Cardiac septum (tissue), 1 donor: Measurements from ENCODE around the gene NMRK1. TPM values are rescaled to one million over a fixed set of nuclear protein-coding genes. Genes with fewer than 3 reads are reported as not detected.

Source experiments
- DNase-seq: peaks from one replicate; pipeline ENCODE4 v3.0.0-alpha.2; 2020; ENCODE audit warnings: low spot score
- intact Hi-C: fragments of 100-400 bp; cut with DNase I; formaldehyde crosslinking; loops from one replicate; pipeline ENCODE4 v1.14.0; 2022
- long read RNA-seq: library from polyadenylated mRNA; unstranded; transcript quantifications from one replicate; pipeline ENCODE4 v2.0.0, GENCODE V29; 2021
- total RNA-seq: library from RNA; stranded (reverse); fragmentation: NEBNext Ultra II Directional; extraction: Animal tissue kit (Norgen Biotek cat#: 25700); gene quantifications from one replicate; pipeline ENCODE4 v1.2.1, GENCODE V29; 2021
- donor health status: DM: no; HTN: no; CAD: no.

Gene NMRK1
- 10.7 TPM for total RNA-seq
- long read RNA-seq, transcript NMRK1-201 (9 exons, 1,185 nt), result major isoform, 7 of 17 reads
- long read RNA-seq, partial matches to known transcripts, result 1 of 17 reads
- long read RNA-seq, other reads (novel, unspliced or antisense), result 8 of 17 reads

DNA sequence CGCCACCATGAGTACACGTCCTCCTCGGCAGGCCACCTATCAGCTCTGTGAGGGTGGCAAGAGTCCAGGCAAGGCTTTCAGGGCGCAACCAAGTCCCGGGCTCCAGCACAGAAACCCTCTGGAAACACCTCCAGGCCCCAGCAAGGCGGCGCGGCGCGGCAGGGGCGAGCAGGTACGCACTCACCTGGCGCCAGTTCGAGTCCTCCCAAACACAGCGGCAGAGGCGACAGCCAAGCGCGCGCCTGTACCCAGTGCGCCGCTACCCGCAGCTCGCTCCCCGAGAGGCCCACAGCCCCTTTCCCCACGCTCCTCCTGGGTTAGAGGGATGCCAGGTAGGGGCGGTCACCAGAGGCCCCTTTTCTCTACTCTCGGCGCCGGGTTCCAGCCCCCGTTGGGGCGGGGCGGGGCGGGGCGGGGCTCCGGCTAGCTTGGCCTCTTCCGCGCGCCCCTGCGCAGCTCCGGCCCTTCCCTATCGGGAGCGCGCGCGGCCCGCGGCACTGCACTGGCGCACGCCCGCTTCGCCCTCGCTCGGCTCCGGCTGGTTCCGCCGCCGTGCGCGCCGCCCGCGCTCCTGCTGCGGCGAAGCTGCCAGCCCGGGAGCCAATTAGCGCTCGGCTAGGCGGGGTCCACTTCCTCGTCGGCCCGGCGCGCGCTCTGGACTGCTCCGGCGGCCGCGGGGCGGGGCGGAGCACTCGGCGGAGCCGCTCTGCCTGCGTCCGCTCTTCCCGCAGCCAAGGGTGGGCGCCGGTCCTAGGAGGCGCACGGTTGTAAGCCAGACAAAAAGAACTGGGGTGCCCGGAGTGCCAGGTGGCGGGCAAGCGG is at the start of gene NMRK1, which contains the start of gene OSTF1:
NMRK1 (minus strand) TSS at position 332 of the 822 bp plus-strand sequence. CDS start 5,040 bp downstream, outside the sequence.
OSTF1 (plus strand) TSS at position 691 of the 822 bp plus-strand sequence. CDS start 179 bp downstream, outside the sequence.
- intact Hi-C loops, result loop anchor here (1.0 kb wide), 1 partner anchor 60 kb away; the partner anchor contains the start of gene CARNMT1
- peak; percentile 98 for DNase-seq

DNA sequence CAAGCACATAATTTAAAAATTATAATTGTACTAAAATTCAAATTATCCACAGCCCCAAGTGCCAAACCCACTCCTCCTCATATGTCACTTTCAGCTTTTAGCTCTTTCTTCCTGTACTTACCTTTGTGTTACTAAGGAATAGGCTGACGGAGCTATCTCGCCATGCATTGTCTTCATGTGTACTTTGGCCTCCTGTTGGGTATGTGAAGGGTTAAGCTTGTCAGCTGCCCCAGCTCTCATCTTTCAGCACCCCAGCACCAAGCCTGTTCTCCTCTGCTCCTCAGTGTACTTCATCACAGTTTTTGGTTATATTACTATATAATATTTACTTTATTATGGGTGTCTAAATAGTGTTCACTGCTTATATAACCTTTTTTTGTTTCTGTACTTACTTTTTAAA is 46.5 kb upstream of the NMRK1 start:
- no peak for DNase-seq
- intact Hi-C loops, result no loop called here

GRCh38 chr9:75133396-75133795 is 45.4 kb upstream of the NMRK1 start:
- intact Hi-C loops, result no loop called here
- DNase-seq, result no peak

GRCh38 chr9:75132244-75132643 is 44.3 kb upstream of the NMRK1 start:
- intact Hi-C loops, result no loop called here
- no peak for DNase-seq

DNA sequence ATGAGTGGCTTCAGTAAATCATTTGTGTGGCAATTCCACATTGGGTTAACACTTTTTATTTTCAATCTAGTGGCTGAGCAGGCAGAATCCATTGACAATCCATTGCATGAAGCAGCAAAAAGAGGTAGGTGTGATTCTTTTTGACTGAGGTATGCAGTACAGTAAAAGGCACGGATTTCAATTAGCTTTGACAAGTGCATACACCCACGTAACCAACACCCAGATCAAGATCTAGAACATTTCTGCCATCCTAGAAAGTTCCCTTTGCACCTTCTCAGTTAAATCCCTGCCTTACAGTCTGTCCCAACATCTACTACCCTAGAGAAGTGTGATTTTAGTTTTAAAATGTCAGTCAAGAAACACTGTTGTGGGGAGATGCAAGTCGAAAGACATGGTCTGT is 43.7 kb upstream of the NMRK1 start:
- intact Hi-C loops, result no loop called here
- DNase-seq, result no peak

DNA sequence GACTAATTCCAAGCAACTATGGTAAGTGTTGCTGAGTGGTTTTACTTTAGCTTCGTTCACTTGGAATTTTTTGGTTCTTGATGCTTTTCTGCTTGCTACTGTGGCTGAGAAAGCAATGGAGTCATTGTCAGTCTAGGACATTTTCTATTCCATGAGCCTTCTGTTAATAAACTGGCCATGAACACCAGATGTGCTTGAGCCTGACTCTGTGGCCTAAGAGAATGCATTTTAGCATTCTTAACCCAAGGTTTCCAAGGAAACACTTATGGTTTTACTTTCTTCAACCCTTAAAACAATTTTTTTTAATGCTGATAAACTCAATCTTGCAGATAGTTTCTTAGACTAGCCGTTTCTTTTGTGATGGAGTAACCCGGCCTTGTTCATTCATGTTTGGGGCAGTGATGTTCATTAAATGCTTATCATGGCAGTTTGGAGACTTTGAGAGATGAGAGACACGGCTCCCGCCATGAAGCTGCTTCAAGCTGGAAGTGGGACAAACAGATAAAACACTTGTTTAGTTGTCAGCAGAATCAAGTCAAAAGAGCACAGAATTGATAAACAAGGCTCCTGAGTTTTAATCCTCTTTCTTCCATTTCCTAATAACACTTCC is 42.8 kb upstream of the NMRK1 start:
- intact Hi-C loops, result no loop called here
- no peak for DNase-seq

- no peak for DNase-seq
- intact Hi-C loops, result no loop called here
Measured at GRCh38 chr9:75130172-75130571, 42.2 kb upstream of the NMRK1 start.

DNA sequence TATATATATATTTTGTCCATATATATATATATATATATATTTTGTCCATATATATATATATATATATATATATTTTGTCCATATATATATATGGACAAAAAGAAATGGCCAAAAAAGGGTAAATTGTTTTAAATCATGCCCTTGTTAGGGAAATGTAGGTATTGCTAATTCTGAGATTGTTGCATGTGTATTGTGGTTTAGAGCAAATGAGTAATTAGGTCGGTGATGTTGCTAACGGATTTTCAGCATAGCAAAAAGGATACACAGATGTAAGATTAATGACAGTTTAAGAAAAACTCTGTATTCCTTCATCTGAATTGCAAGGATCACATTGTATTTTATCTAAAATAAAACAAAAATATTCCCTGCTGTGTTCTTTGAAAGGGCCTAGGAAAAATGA is 40.6 kb upstream of the NMRK1 start:
- intact Hi-C loops, result no loop called here

DNA sequence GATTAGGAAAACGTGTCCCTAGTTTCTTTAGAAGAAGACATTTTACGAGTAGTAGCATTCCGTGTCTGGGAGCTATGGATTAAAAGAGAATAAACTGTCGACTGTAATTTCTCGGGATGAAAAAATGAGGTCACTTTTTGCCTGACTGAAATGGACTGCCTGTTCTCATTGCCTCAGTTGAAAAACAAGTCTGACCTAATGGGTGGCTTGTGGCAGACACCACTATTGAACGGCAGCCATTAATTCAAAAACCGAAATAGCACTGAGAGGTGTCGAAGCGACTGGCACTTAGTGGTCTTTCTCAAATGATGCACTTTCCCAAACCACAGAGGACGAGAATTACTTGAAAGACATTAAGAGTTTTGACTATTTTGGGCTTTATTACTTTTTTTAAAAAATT is 35.7 kb upstream of the NMRK1 start:
- no peak for DNase-seq
- intact Hi-C loops, result no loop called here

More for the DNA sequence above, 40.6 kb upstream of the NMRK1 start:
- DNase-seq, result no peak

GRCh38 chr9:75121914-75122558 is 34.1 kb upstream of the NMRK1 start:
- intact Hi-C loops, result no loop called here
- DNase-seq, result no peak

DNA sequence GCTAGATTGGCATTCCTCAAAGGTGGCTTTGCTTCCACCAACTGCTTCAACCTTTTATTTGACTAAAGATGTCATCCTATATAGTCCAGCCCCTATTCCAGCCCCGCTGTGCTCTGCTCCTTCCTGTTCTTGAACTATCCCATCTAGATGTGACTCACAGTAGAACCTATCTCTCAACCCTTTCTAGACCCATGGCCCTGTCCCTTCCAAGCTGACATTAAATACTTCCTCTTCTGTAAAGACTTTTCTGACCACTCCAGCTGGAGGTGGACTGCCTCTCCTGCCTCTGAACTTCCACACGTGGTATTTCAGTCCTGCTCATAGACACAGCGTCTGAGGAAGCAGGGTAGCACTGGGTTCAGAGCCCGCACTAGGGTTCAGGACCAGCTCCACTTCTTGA is 32.7 kb upstream of the NMRK1 start:
- intact Hi-C loops, result no loop called here
- no peak for DNase-seq

GRCh38 chr9:75117564-75117963 is 29.6 kb upstream of the NMRK1 start:
- intact Hi-C loops, result no loop called here
- DNase-seq, result no peak

DNA sequence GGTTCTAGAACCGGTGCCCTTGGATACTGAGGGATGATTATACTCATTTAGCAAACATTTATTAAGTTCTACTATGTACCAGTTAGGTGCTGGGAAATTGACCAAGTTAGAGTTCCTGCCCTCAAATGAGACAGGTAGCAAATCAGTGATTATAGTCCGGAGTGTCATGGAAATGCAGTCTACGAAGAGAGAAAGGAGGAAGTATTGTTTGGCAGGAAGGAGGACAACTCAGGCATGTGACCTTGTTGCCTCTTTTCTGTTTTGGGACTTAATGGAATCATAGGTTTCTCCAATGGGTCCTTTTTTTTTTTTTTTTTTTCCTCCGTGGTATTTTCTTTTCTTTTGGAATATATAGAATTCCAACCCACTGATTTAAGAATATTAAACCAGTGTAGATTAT is 28.4 kb upstream of the NMRK1 start:
- no peak for DNase-seq
- intact Hi-C loops, result no loop called here

DNA sequence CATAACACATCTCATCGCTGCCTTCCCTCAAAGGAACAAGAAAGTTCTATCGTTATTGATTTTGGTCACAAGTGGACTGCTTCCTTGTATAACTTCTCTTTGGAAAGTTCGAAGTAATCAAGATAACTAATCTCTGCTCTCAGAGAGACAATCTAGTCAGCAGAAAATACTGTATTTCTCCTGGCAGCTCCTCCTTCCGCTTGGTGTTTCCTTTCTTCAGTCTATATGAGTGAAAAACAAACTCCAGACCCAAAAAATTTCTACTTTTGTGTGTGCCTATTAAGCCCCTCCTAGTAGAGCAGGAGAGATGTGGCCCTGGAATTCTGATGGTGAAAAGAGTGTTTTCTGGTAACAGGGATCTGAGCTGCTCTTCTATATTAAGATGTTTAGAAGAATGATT is 24.8 kb upstream of the NMRK1 start:
- intact Hi-C loops, result no loop called here
- no peak for DNase-seq

DNA sequence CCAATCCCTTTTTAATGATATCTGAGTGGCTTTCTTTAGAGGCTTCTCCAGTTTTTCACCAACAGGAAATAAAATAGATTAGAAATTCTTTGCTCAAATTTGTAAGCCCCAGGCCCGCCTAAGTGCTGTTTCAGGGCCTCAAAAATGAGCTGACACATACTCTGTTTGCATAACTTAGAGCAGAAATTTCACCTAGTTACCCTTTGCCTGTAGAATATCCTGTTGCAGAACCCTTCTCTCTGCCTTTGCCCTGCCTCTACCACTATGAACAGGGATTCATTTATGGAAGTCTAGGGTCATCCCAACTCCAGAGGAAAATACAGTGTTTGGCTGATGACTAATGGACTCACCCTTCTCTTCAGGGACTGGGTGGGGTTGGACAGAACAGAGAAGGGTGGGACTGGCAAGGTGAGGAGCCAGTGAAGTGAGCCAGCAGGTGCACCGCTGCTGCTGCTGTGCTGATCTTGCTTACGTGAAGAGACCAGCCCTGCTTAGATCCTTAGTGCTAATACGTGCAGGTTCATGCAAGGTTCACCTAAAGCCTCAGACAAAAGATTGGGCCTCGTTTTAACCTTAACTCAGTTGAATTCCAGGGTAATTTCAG is 23.2 kb upstream of the NMRK1 start:
- intact Hi-C loops, result no loop called here

DNA sequence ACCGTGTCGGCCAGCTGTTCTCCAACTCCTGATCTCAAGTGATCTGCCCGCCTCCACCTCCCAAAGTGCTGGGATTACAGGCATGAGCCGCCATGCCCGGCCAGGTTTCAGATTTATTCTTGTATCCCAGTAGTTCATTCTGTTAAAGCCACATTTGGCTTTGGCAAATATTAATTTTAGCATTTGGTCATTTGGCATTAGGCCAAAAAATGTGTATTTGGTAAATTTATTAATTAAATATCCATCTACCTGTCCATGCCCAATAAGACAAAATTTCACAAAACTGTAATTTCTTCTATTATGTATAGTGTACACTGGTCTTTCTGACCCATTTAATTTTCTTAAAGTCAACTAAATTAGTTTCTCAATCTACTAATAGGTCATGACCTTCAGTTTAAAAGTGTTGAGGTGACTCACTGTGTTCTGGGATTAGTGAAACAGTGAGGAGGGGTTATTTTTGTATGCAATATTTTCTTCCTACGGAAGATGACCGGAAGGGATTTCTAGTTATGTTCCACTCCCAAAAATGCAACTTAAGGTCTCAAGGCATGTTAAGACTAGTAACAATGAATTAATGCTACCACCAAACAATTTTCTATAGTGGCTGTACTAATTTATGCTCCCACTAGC is 21.4 kb upstream of the NMRK1 start:
- intact Hi-C loops, result no loop called here
- DNase-seq, result no peak

More for the DNA sequence above, 23.2 kb upstream of the NMRK1 start:
- DNase-seq, result no peak

DNA sequence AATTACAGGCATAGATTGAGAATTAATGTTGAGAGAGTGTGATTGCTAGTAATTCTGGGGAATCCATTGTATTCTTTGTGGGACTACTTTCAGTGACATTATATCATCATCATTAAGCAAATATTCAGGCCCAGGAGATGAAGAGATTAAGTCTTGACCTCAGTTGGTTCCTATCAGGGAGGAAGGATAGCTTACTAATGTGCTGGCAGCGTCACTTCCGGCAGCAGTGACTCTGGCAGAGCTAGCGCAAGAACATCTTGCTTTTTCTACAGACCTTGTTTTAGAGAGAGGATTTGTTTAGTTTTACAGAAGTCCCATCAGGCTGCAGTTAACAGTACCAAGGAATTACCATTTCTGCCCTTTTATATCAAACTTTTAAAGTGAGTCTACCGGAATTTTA is 20.6 kb upstream of the NMRK1 start:
- DNase-seq, result peak; percentile 89
- intact Hi-C loops, result no loop called here

GRCh38 chr9:75106857-75107256 is 18.9 kb upstream of the NMRK1 start:
- DNase-seq, result no peak
- intact Hi-C loops, result no loop called here

- intact Hi-C loops, result no loop called here
Measured at GRCh38 chr9:75105841-75106240, 17.9 kb upstream of the NMRK1 start.

More at GRCh38 chr9:75105841-75106240, 17.9 kb upstream of the NMRK1 start:
- DNase-seq, result no peak
